ENCODE results near the gene DNAI7.

DNA sequence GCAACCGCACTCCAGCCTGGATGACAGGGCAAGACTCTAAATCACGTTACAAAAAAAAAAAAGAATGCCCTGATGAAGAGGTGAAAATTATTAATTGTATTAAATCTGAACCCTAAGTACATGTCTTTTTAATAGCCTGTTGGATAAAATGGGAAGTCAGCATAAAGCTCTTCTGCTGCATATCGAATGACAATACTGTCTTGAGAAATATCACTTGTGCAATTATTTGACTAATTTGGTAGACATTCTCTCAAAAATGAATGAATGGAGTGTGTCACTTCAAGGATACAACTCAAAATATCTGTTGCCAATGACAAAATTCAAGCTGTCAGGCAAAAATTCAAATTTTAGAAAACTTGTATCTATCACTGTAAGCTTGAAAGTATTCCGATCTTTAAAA lies 38.9 kb downstream of the DNAI7 start:
- TF ChIP-seq CTCF (IDR thresholded peaks at IDR 0.05; ENCODE audit: poor library complexity, severe bottlenecking), result no peak
- TF ChIP-seq EP300 (conservative IDR thresholded peaks at IDR 0.05; ENCODE audit: poor library complexity, severe bottlenecking), result no peak

All from neural cell (in vitro differentiated cells).